AG10803 (cell line): ENCODE results near the gene NCAPH2.

ENCODE experiments used
- DNase-seq: peaks from one replicate; pipeline ENCODE4 v3.0.0; 2010; ENCODE audit warnings: low read depth
- H3K4me3 ChIP-seq: 2 replicates; pipeline ENCODE4 v1.5.1; 2011; ENCODE audit warnings: mild to moderate bottlenecking, low read length, control low read depth
- CTCF ChIP-seq: conservative IDR thresholded peaks from 2 replicates; pipeline ENCODE4 v1.5.1; 2011; ENCODE audit warnings: mild to moderate bottlenecking, low read length, control low read depth, inconsistent platforms

NCAPH2 gene

GRCh38 chr22:50548040-50548920, 40.3 kb downstream of the NCAPH2 start:
- no peak overlapping the region for H3K4me3 ChIP-seq
- TF ChIP-seq CTCF = no peak
- no peak for DNase-seq

GRCh38 chr22:50548921-50549790, 41.1 kb downstream of the NCAPH2 start:
- H3K4me3 ChIP-seq = no peak overlapping the region
- no peak for TF ChIP-seq CTCF
- DNase-seq = no peak

- no peak for TF ChIP-seq CTCF
- no peak overlapping the region for H3K4me3 ChIP-seq
- no peak for DNase-seq
Measured at GRCh38 chr22:50550395-50550794, 42.4 kb downstream of the NCAPH2 start.

- no peak for TF ChIP-seq CTCF
- DNase-seq = no peak
- no peak overlapping the region for H3K4me3 ChIP-seq
Measured at GRCh38 chr22:50551160-50551752, 43.2 kb downstream of the NCAPH2 start.

GRCh38 chr22:50553310-50553709, 45.3 kb downstream of the NCAPH2 start:
- no peak overlapping the region for H3K4me3 ChIP-seq
- no peak for DNase-seq
- TF ChIP-seq CTCF = no peak

GRCh38 chr22:50556703-50557102, 48.7 kb downstream of the NCAPH2 start:
- TF ChIP-seq CTCF = no peak
- no peak for DNase-seq
- H3K4me3 ChIP-seq = no peak overlapping the region
